Right lobe of liver (tissue), 4 donors: ENCODE data around the gene TCF12.

Experiments used
- CTCF ChIP-seq, 4 donors: fragments of 200-600 bp in 3 of 4; fragments of 450-650 bp in 1 of 4; IDR thresholded peaks; one replicate each; pipeline versions ENCODE4 v1.5.1 to v1.8.0; 2016 to 2022; ENCODE audit warnings: antibody characterized with exemption in 4 of 4, mild to moderate bottlenecking in 2 of 4
- POLR2A ChIP-seq: fragments of 450-650 bp; IDR thresholded peaks from one replicate; pipeline ENCODE4 v1.6.1; 2017; ENCODE audit warnings: antibody characterized with exemption, mild to moderate bottlenecking
- donor health status: DM: no; HTN: no; CAD: no.
- donor health status: DM: no; HTN: no; CAD: no.
- donor health status: DM: no; HTN: yes; CAD: no.

- TF ChIP-seq CTCF (IDR thresholded peaks at IDR 0.05) (no peak), POLR2A (no peak)
These were observed 30.3 kb downstream of the TCF12 start for GRCh38 chr15:56948764-56949101.
